Pulmonary artery endothelial cell (primary cell): ENCODE measurements around the gene PMM2. TPM values are rescaled to one million over a fixed set of nuclear protein-coding genes. Genes with fewer than 3 reads are reported as not detected.
"Not testable (repeated sequence)": the region's sequence is repeated elsewhere in the genome, so short reads cannot be mapped to it uniquely, and the experiment has no call there.

Experiments
- DNase-seq: peaks from one replicate; pipeline ENCODE4 v3.0.0-alpha.2; 2011; ENCODE audit warnings: low read depth, low spot score
- total RNA-seq: library from RNA; depleted of rRNA; stranded (reverse); fragments of >200 nt; gene quantifications from 2 replicates; pipeline ENCODE4 v1.2.3, GENCODE V29; 2014

PMM2 gene
- total RNA-seq, 1 donor from 2014 or later: 31.1 TPM

GRCh38 chr16:8816967-8817655 lies 19.5 kb downstream of the PMM2 start:
- DNase-seq: no peak

GRCh38 chr16:8818504-8819270 lies 21.0 kb downstream of the PMM2 start:
- DNase-seq: no peak

GRCh38 chr16:8819411-8820034 lies 21.9 kb downstream of the PMM2 start:
- DNase-seq: no peak

GRCh38 chr16:8822403-8822802 lies 24.8 kb downstream of the PMM2 start:
- no peak for DNase-seq

- DNase-seq: no peak
Observed at GRCh38 chr16:8826278-8826879, 28.7 kb downstream of the PMM2 start.

- peak; percentile 36 for DNase-seq
Observed at GRCh38 chr16:8828541-8829165, 31.0 kb downstream of the PMM2 start.

GRCh38 chr16:8831450-8831849 lies 33.8 kb downstream of the PMM2 start:
- no peak for DNase-seq

GRCh38 chr16:8831871-8832716 lies 34.5 kb downstream of the PMM2 start:
- DNase-seq: no peak

- no peak for DNase-seq
Observed at GRCh38 chr16:8832717-8833105, 35.1 kb downstream of the PMM2 start.

- DNase-seq: not testable (repeated sequence)
Observed at GRCh38 chr16:8836797-8837196, 39.2 kb downstream of the PMM2 start.

GRCh38 chr16:8837594-8837993 lies 40.0 kb downstream of the PMM2 start:
- DNase-seq: not testable (repeated sequence)

- not testable (repeated sequence) for DNase-seq
Observed at GRCh38 chr16:8842016-8842415, 44.4 kb downstream of the PMM2 start.

- DNase-seq: not testable (repeated sequence)
Observed at GRCh38 chr16:8843296-8843695, 45.7 kb downstream of the PMM2 start.

GRCh38 chr16:8845699-8846298 lies 48.2 kb downstream of the PMM2 start:
- no peak for DNase-seq

- DNase-seq: no peak
Observed at GRCh38 chr16:8846401-8846932, 48.8 kb downstream of the PMM2 start.

- no peak for DNase-seq
Observed at GRCh38 chr16:8847145-8847544, 49.5 kb downstream of the PMM2 start.

- no peak for DNase-seq
Observed at GRCh38 chr16:8847623-8848022, 50.0 kb downstream of the PMM2 start.

- DNase-seq: no peak
Observed at GRCh38 chr16:8848231-8848938, 50.7 kb downstream of the PMM2 start.

- no peak for DNase-seq
Observed at GRCh38 chr16:8848939-8849391, 51.3 kb downstream of the PMM2 start.
